Measurements from ENCODE around the gene OR1K1. TPM values are rescaled to one million over a fixed set of nuclear protein-coding genes. Genes with fewer than 3 reads are reported as not detected.

Gene OR1K1
- total RNA-seq, 1 donor from 2014 or later: not detected

DNA sequence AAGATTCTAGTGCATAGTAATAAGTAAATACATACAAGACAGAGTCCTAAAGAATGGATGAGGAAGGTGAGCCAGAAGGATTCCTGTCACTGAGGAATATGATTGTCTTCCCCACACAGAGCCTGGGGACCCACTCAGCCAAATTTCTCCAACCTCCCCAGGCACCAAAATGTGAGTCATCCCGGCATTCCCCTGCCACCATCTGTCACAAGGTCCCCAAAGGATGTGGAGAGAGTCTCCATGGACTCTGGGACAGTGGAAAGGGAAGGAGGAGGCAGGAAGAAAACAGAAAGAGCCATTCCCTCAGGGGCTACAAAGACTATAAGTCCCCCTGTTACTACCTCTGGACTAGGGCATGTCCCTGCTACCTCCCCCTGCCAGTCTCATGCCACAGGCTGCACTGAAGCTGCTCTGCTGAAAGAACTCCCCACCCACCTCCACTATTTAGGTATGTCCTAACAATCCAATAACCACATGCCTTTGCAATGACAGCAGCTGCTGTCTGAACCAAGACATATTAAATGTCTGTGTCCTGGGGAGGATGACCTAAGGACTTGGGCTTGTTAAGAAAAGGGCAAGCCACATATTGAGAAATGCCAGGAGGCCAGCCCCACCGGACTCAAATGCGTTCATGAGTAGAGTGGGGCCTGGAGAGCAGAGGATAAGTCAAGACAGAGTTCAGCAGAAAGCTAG, 21.8 kb upstream of the OR1K1 start:
- TF ChIP-seq, protein P1, sequence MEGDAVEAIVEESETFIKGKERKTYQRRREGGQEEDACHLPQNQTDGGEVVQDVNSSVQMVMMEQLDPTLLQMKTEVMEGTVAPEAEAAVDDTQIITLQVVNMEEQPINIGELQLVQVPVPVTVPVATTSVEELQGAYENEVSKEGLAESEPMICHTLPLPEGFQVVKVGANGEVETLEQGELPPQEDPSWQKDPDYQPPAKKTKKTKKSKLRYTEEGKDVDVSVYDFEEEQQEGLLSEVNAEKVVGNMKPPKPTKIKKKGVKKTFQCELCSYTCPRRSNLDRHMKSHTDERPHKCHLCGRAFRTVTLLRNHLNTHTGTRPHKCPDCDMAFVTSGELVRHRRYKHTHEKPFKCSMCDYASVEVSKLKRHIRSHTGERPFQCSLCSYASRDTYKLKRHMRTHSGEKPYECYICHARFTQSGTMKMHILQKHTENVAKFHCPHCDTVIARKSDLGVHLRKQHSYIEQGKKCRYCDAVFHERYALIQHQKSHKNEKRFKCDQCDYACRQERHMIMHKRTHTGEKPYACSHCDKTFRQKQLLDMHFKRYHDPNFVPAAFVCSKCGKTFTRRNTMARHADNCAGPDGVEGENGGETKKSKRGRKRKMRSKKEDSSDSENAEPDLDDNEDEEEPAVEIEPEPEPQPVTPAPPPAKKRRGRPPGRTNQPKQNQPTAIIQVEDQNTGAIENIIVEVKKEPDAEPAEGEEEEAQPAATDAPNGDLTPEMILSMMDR (IDR thresholded peaks at IDR 0.05; ENCODE audit: partially characterized antibody, unreplicated experiment): no peak
- no peak for DNase-seq
- no peak overlapping the region for H3K27ac Mint-ChIP-seq (ENCODE audit: unreplicated experiment)
- no peaks in the 10 kb centered on the region for H3K36me3 Mint-ChIP-seq (ENCODE audit: unreplicated experiment)
- H3K27me3 Mint-ChIP-seq (ENCODE audit: unreplicated experiment): peaks cover 5% of the 10 kb centered on the region
- H3K4me1 Mint-ChIP-seq (ENCODE audit: low read depth, unreplicated experiment): no peaks in the 10 kb centered on the region
- H3K9me3 Mint-ChIP-seq (ENCODE audit: unreplicated experiment): peaks cover 3% of the 10 kb centered on the region
- no peak overlapping the region for H3K4me3 Mint-ChIP-seq (ENCODE audit: unreplicated experiment)

DNA sequence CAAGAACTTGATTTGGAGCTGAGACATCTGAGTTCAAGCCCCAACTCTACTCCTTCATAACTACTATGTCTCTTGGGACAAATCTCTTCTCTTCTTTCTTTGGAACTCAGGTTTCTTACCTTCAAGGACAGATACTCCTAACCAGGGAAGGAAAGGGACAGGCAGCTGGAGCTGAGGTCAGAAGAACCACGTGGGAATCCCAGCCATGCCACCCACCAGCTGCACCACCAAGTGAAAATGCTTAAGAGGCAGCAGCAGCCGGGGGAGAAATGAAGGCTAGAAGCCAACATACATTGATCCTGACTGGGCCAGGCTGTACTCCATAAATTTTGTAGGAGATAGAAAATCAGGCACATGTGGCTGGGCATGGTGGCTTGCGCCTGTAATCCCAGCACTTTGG, 20.7 kb upstream of the OR1K1 start:
- H3K27me3 Mint-ChIP-seq (ENCODE audit: unreplicated experiment): peaks cover 1% of the 10 kb centered on the region
- H3K4me3 Mint-ChIP-seq (ENCODE audit: unreplicated experiment): no peak overlapping the region
- no peaks in the 10 kb centered on the region for H3K4me1 Mint-ChIP-seq (ENCODE audit: low read depth, unreplicated experiment)
- no peak for DNase-seq
- TF ChIP-seq, protein P1 (IDR thresholded peaks at IDR 0.05; ENCODE audit: partially characterized antibody, unreplicated experiment): no peak
- H3K9me3 Mint-ChIP-seq (ENCODE audit: unreplicated experiment): peaks cover 3% of the 10 kb centered on the region
- H3K36me3 Mint-ChIP-seq (ENCODE audit: unreplicated experiment): no peaks in the 10 kb centered on the region
- H3K27ac Mint-ChIP-seq (ENCODE audit: unreplicated experiment): no peak overlapping the region

DNA sequence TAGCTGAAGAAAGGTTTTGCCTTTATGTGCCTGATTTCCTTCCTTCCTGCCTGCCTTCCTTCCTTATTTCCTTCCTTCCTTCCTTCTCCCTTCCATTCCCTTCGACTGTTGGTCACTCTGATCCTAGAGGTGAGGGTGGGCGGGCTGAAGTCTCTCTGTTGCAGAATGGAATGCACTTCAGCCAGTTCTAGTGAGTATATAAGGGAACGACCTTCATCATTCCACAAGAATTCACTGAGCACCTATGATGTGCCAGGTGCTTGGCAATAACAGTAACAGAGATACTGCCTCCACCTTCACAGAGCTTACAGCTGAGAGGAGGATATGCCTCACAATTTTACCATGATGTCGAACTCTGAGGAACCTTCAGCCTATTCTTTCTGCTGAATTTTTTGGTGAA, 19.9 kb upstream of the OR1K1 start:
- TF ChIP-seq, protein P1 (IDR thresholded peaks at IDR 0.05; ENCODE audit: partially characterized antibody, unreplicated experiment): no peak
- Mint-ChIP-seq H3K27me3 (ENCODE audit: unreplicated experiment) (peaks cover 1% of the 10 kb centered on the region), H3K27ac (ENCODE audit: unreplicated experiment) (no peak overlapping the region), H3K36me3 (ENCODE audit: unreplicated experiment) (no peaks in the 10 kb centered on the region), H3K9me3 (ENCODE audit: unreplicated experiment) (peaks cover 3% of the 10 kb centered on the region), H3K4me3 (ENCODE audit: unreplicated experiment) (no peak overlapping the region), H3K4me1 (ENCODE audit: low read depth, unreplicated experiment) (no peaks in the 10 kb centered on the region)
- no peak for DNase-seq

DNA sequence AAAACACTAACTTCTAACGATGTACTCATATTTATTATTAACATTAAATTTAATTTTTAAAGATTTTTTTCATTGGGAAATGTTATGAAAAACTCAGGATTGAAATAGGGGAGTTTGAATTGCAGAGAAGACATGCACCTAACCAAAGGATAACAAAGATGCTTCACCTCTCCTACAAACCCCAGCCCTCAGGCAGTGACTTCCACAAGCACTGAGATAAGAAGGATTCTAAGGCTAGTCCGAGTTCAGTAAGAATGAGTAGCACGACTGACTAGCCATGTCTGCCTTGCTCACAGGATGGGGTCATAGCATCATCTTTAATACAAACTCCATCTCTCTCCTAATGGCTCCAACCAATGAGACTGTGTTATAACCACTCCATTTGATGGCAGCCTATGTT, 18.3 kb upstream of the OR1K1 start:
- TF ChIP-seq, protein P1 (IDR thresholded peaks at IDR 0.05; ENCODE audit: partially characterized antibody, unreplicated experiment): no peak
- Mint-ChIP-seq H3K36me3 (ENCODE audit: unreplicated experiment) (no peaks in the 10 kb centered on the region), H3K4me3 (ENCODE audit: unreplicated experiment) (no peak overlapping the region), H3K9me3 (ENCODE audit: unreplicated experiment) (peaks cover 3% of the 10 kb centered on the region), H3K27me3 (ENCODE audit: unreplicated experiment) (no peaks in the 10 kb centered on the region), H3K4me1 (ENCODE audit: low read depth, unreplicated experiment) (no peaks in the 10 kb centered on the region), H3K27ac (ENCODE audit: unreplicated experiment) (no peak overlapping the region)
- no peak for DNase-seq

DNA sequence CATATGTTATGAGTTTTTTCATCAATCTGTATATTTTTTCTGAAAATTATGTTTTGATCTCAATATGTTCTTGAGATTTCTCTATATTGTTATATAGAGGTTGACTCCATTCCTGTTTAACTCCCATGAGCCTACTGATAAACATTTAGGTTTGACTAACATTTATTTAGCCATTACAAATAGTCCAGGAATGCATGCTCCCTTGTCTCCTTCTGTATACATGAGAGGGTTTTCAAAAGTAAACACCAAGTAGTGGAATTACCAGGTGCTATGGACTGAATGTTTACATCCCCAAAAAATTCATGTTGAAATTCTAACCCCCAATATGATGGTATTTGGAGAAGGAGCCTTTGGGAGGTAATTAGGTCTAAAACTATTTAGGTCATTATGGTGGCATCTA, 14.7 kb upstream of the OR1K1 start:
- no peak overlapping the region for H3K27ac Mint-ChIP-seq (ENCODE audit: unreplicated experiment)
- H3K9me3 Mint-ChIP-seq (ENCODE audit: unreplicated experiment): no peaks in the 10 kb centered on the region
- TF ChIP-seq, protein P1 (IDR thresholded peaks at IDR 0.05; ENCODE audit: partially characterized antibody, unreplicated experiment): no peak
- no peak for DNase-seq
- no peaks in the 10 kb centered on the region for H3K36me3 Mint-ChIP-seq (ENCODE audit: unreplicated experiment)
- H3K27me3 Mint-ChIP-seq (ENCODE audit: unreplicated experiment): no peaks in the 10 kb centered on the region
- H3K4me3 Mint-ChIP-seq (ENCODE audit: unreplicated experiment): no peak overlapping the region
- no peaks in the 10 kb centered on the region for H3K4me1 Mint-ChIP-seq (ENCODE audit: low read depth, unreplicated experiment)

All from glutamatergic neuron (in vitro differentiated cells).